ENCODE data around the gene CTU2. TPM values are rescaled to one million over a fixed set of nuclear protein-coding genes. Genes with fewer than 3 reads are reported as not detected.

Gene CTU2
- total and polyA plus RNA-seq, 10 of the 15 experiments (the other 5 are each of a cell fraction or from before 2014, with no cell fraction given): 0.32 to 44.5 (median 18.2) TPM

DNA sequence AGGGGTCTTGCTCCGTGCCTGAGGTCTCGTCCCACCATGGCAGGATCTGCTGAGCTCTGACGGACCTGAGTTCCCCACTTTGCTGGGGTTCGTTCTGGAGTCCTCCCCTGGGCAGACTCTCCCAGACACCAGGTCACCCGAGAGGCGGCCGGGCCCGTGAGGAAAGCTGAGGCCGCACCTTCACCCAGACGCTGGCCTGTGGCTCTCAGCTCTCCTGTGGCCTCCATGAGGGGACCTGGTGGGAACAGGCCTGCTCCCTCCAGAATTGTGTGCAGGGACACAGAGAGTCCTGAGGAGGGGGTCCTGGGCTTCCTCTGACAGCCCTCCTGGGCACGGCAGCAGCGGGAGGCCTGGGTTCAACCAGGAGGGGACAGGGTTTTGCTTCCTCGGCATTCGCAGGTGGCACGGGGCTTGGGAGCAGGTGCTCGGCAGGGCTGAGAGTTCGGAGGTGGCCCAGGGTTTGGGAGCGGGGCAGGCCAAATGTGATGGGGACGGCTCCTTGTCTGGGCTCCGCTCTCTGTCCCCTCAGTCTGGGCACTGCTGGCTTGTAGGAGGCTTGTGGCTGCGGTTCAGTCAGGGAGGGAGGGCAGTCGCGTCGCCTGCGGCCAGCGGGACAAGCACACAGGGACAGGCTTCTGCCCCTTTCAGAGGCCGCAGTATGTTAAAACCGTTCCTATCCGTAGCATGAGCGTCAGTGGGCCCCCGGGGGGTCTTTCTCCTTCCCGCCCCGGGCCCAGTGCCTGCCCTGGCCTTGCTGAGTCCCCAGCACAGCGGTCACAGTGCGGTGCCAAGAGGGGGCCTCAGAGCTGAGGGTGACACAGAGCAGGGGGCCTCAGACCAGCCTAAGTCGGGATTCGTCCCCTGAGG lies 11.8 kb upstream of the CTU2 start (continued):
- TF ChIP-seq BHLHE40 (IDR thresholded peaks at IDR 0.05; ENCODE audit: borderline replicate concordance in 1 of 2, low read depth in 2 of 2, low read length in 1 of 2) (no peak), CBFB (IDR thresholded peaks at IDR 0.05; ENCODE audit: low read depth) (no peak)

DNA sequence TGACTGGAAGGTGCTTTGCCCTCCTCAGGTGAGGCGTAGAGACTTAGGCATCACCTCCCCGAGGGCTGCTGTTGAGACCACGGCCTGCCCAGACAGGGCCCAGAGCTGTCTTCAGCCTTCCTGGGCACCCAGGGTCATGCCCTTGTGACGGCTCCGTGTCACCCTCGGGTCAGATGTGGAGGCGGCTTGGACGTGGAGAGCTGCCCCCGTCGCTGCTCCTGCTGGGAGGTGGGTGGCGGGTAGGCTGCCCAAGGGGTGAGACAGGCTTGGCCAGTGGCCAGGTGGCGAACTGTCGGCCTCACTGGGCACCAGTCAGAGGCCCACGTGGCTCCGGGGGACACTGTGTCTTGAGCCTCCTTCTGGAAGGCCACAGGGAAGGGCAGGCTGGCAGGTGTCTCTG lies 11.1 kb upstream of the CTU2 start:
- Histone ChIP-seq H3K4me1 (ENCODE audit: control insufficient read depth, insufficient read depth, low read length) (peaks cover 18% of the 10 kb centered on the region), H3K79me2 (ENCODE audit: control insufficient read depth, insufficient read depth, low read length) (no peaks in the 10 kb centered on the region), H3K9me3 (replicated peaks; ENCODE audit: control insufficient read depth, insufficient read depth, low read length) (no peaks in the 10 kb centered on the region), H3K27me3 (replicated peaks in 1 of 2; ENCODE audit: control insufficient read depth in 2 of 2, insufficient read depth in 2 of 2, low read length in 1 of 2) (no peaks in the 10 kb centered on the region), H3K27ac (ENCODE audit: control insufficient read depth, insufficient read depth) (no peak overlapping the region), H3K4me3 (no peak overlapping the region), H3K9ac (ENCODE audit: control insufficient read depth, insufficient read depth, low read length) (no peak overlapping the region), H3K4me2 (ENCODE audit: control insufficient read depth, insufficient read depth) (no peak overlapping the region), H2AFZ (ENCODE audit: control insufficient read depth, low read depth, low read length) (no peak overlapping the region), H3K36me3 (ENCODE audit: control insufficient read depth in 2 of 2, insufficient read depth in 2 of 2, low read length in 1 of 2) (peaks cover 0 to 7% of the 10 kb centered on the region in 2 experiments; a peak in 2 of 4 replicates), H4K20me1 (ENCODE audit: control insufficient read depth, insufficient read depth) (no peaks in the 10 kb centered on the region)
- ATAC-seq (no peak), DNase-seq (ENCODE audit: low read depth, low spot score) (no peak), FAIRE-seq (no peak)
- POLR2A ChIA-PET: no interaction called here
- no TSS peak for BruUV-seq (replicated peaks)
- CTCF ChIA-PET: interaction anchor here (0.6 to 0.8 kb wide), 2 partner anchors 10 to 79 kb away, joined by 3 read pairs; no protein-coding TSS in a partner anchor
- RAD21 ChIA-PET (ENCODE audit: unreplicated experiment): no interaction called here
- SMC1A ChIA-PET (ENCODE audit: uncharacterized antibody, unreplicated experiment): no interaction called here
- intact Hi-C loops (cut with micrococcal nuclease; ENCODE audit: unreplicated experiment): no loop called here
- in situ Hi-C loops (cut with MboI): no loop called here
- 87% methylated on average over 15 of the region's 15 CpGs for WGBS (ENCODE audit: insufficient coverage, insufficient replicate concordance, low lambda C conversion rate, missing lambda C conversion rate)
- TF ChIP-seq FOS (IDR thresholded peaks at IDR 0.05; ENCODE audit: borderline replicate concordance, extremely low read depth, insufficient read length) (no peak), RFX5 (IDR thresholded peaks at IDR 0.05; ENCODE audit: low read depth, low read length) (no peak), GATAD2B (conservative IDR thresholded peaks at IDR 0.05; ENCODE audit: low read depth) (no peak), ZSCAN29 (IDR thresholded peaks at IDR 0.05) (no peak), CEBPZ (IDR thresholded peaks at IDR 0.05; ENCODE audit: low read depth, low read length) (no peak), ZNF622 (IDR thresholded peaks at IDR 0.05) (no peak), EP300 (IDR thresholded peaks at IDR 0.05; ENCODE audit: borderline replicate concordance in 1 of 2, control insufficient read depth in 1 of 2, low read depth in 2 of 2, low read length in 2 of 2) (no peak), MYB (IDR thresholded peaks at IDR 0.05; ENCODE audit: borderline replicate concordance, low read depth, low read length) (no peak), SIX5 (IDR thresholded peaks at IDR 0.05; ENCODE audit: low read depth, low read length, severe bottlenecking) (no peak), GABPA (IDR thresholded peaks at IDR 0.05; ENCODE audit: low read depth) (no peak), ZNF24 (IDR thresholded peaks at IDR 0.05) (no peak), FOXM1 (IDR thresholded peaks at IDR 0.05; ENCODE audit: low read depth, low read length) (no peak), SMARCA5 (IDR thresholded peaks at IDR 0.05) (no peak), CHD4 (IDR thresholded peaks at IDR 0.05) (no peak), POLR2AphosphoS5 (IDR thresholded peaks at IDR 0.05; ENCODE audit: low read length) (no peak)
- TF ChIP-seq, protein P1, sequence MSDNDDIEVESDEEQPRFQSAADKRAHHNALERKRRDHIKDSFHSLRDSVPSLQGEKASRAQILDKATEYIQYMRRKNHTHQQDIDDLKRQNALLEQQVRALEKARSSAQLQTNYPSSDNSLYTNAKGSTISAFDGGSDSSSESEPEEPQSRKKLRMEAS (IDR thresholded peaks at IDR 0.05; ENCODE audit: low read depth, low read length): no peak

Data from GM12878 (cell line).